Activated CD4-positive, alpha-beta T cell treated with anti-CD3 and anti-CD28 coated beads, Interleukin-2, amount 10 ng/mL, durations not matched to agents 7 days and 5 days (primary cell): ENCODE measurements around the gene DIAPH2. TPM values are rescaled to one million over a fixed set of nuclear protein-coding genes. Genes with fewer than 3 reads are reported as not detected.
A peak's percentile ranks its signal among the peaks of the same experiment; 100 is the strongest.

Source experiments
- CTCF ChIA-PET: fragments of 350-600 bp; sonication (Branson Sonifier 250); formaldehyde crosslinking; loops from one replicate; lab custom pipeline; 2021; ENCODE audit warnings: antibody characterized with exemption; lab: Charles Lee
- POLR2A ChIA-PET: fragments of 350-600 bp; sonication (Branson Sonifier 250); formaldehyde crosslinking; loops from one replicate; lab custom pipeline; 2021; ENCODE audit warnings: antibody characterized with exemption; lab: Charles Lee
- DNase-seq: peaks from one replicate; pipeline ENCODE4 v3.0.0-alpha.2; 2020
- H3K27ac Mint-ChIP-seq: one replicate; pipeline ENCODE4 v1.8.0; 2021; ENCODE audit warnings: mild to moderate bottlenecking, moderate library complexity, mixed read lengths
- H3K27me3 Mint-ChIP-seq: one replicate; pipeline ENCODE4 v1.8.0; 2021; ENCODE audit warnings: mixed read lengths
- H3K36me3 Mint-ChIP-seq: one replicate; pipeline ENCODE4 v1.8.0; 2021; ENCODE audit warnings: low read depth, mixed read lengths
- H3K4me1 Mint-ChIP-seq: one replicate; pipeline ENCODE4 v1.8.0; 2021; ENCODE audit warnings: mixed read lengths
- H3K4me3 Mint-ChIP-seq: one replicate; pipeline ENCODE4 v1.8.0; 2021; ENCODE audit warnings: mild to moderate bottlenecking, moderate library complexity, mixed read lengths
- H3K9me3 Mint-ChIP-seq: one replicate; pipeline ENCODE4 v1.8.0; 2021; ENCODE audit warnings: mixed read lengths
- total RNA-seq, 2 experiments: library from RNA; stranded (reverse); gene quantifications; one replicate each; pipeline ENCODE4 v1.2.3, GENCODE V29; 2021

DIAPH2 gene
- total RNA-seq, 2 experiments from 2014 or later = 15.4 to 18.3 TPM

DNA sequence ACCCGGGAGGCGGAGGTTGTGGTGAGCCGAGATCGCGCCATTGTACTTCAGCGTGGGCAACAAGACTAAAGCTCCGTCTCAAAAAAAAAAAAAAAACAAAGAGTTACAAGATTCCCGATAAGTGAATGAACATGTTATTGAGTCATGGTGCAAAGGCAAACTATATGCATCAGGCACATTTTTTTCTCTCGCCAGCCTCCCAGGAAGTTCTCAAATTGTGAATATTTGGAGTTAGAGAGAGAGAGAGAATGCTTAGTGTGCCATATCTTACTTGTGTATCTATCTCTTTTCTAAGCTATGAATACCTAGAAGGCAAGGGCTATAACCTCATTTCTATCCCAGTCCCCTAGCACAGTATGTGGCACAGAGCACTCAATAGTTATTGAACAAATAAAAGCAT lies 599.9 kb downstream of the DIAPH2 start:
- CTCF ChIA-PET = no interaction called here
- H3K27me3 Mint-ChIP-seq = no peaks in the 10 kb centered on the region
- no peaks in the 10 kb centered on the region for H3K9me3 Mint-ChIP-seq
- H3K4me3 Mint-ChIP-seq = no peak overlapping the region
- H3K27ac Mint-ChIP-seq = no peak overlapping the region
- H3K4me1 Mint-ChIP-seq = no peaks in the 10 kb centered on the region
- POLR2A ChIA-PET = no interaction called here
- H3K36me3 Mint-ChIP-seq = no peaks in the 10 kb centered on the region
- no peak for DNase-seq

DNA sequence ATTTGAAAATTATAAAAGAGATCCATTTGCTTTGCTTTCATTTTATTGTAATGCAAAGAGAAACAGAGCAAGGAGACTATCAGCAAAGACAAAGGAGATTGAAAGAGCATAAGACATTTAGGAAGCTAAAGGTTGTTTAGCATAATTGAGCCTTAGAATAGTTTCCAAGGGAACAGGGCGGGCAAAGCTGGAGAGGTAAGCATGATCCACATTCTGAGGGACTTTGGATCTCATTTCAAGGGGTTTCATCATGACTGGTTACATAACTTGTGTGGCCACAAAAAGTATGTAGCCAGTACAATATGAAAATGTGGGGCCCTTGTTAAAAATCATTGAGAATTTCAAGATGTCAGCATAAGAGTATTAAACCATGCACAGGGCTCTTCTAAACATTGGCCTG lies 605.6 kb downstream of the DIAPH2 start:
- Mint-ChIP-seq H3K27me3 (no peaks in the 10 kb centered on the region), H3K4me3 (no peak overlapping the region), H3K36me3 (no peaks in the 10 kb centered on the region), H3K27ac (no peak overlapping the region), H3K4me1 (no peaks in the 10 kb centered on the region), H3K9me3 (no peaks in the 10 kb centered on the region)
- ChIA-PET CTCF (interaction anchor here (1.1 kb wide), 1 partner anchor 10 kb away, joined by 3 read pairs; no protein-coding TSS in a partner anchor), POLR2A (no interaction called here)
- no peak for DNase-seq

DNA sequence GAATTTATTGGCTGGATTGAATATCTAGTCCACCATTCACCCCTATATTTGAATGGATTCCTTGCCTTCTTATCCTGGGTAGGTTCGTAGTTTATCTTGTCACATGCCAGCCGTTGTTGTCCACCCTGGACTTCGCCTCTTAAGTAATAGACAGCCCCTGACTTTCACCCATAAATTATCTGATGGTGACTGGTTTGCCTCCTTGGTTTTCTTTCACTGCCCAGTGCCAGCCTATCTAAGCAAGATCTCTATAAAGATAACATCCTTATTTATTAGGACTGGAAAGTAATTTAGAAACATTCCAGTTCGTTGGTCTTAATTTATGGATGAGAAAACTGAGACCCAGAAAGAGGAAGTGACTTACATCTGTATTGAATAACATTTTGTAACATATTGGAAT lies 609.4 kb downstream of the DIAPH2 start:
- no peak for DNase-seq
- H3K4me3 Mint-ChIP-seq = no peak overlapping the region
- CTCF ChIA-PET = no interaction called here
- no peak overlapping the region for H3K27ac Mint-ChIP-seq
- no peaks in the 10 kb centered on the region for H3K9me3 Mint-ChIP-seq
- no peaks in the 10 kb centered on the region for H3K4me1 Mint-ChIP-seq
- H3K27me3 Mint-ChIP-seq = no peaks in the 10 kb centered on the region
- H3K36me3 Mint-ChIP-seq = no peaks in the 10 kb centered on the region
- POLR2A ChIA-PET = no interaction called here

DNA sequence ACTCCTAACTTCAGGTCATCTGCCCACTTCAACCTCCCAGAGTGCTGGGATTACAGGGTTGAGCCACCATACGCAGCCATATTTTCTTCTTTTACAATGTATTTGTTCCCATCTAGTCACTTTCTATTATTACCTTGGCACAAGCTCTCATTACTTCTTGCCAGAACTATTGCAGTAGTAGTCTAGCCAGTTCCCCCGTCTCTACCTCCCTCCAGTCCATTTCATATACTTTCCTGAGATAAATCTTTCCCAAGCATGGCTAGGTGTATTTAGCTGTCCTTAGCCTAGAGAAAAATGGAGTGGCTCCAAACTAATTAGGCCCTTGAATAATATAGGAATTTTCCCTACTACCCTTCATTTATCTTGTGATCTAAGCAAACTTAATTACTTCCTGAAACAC lies 611.3 kb downstream of the DIAPH2 start:
- no peaks in the 10 kb centered on the region for H3K4me1 Mint-ChIP-seq
- no peaks in the 10 kb centered on the region for H3K27me3 Mint-ChIP-seq
- H3K9me3 Mint-ChIP-seq = no peaks in the 10 kb centered on the region
- ChIA-PET POLR2A (no interaction called here), CTCF (no interaction called here)
- no peak for DNase-seq
- no peaks in the 10 kb centered on the region for H3K36me3 Mint-ChIP-seq
- H3K4me3 Mint-ChIP-seq = no peak overlapping the region
- no peak overlapping the region for H3K27ac Mint-ChIP-seq

DNA sequence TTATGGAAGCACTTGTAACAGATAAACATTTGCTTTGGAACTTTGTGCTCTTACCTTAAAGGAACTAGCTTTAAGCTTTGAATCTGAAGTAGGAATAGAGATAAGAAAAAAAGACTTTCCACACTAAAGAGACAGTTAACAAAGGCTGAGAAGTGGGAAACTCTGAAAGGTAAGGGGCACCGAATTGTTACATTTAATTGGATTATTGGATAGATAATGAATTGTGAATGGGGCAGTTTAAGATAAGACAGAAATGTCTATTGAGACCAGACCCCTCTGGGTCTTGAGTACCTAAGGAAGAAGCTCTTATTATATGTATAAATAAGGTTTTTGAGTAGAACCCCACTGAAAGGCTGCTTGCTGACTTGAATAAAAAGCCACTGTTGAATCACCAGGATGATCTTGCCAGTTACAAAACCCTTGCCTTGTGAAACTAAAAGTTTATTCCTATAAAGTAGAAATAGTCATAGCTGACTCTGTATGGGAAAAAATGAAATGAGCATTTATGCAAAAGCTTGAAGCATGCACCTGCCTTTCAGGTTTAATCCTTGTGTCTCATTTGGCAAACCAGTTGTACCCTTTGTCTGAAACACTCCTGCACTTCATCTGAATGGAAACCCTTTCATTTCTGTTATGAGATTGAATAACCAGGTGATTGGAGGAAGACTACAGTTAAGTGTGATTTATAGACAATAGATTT lies 622.3 kb downstream of the DIAPH2 start:
- Mint-ChIP-seq H3K27ac (no peak overlapping the region), H3K9me3 (no peaks in the 10 kb centered on the region), H3K4me1 (no peaks in the 10 kb centered on the region), H3K4me3 (no peak overlapping the region), H3K27me3 (no peaks in the 10 kb centered on the region), H3K36me3 (no peaks in the 10 kb centered on the region)
- no peak for DNase-seq
- ChIA-PET CTCF (interaction anchor here (1.1 kb wide), 1 partner anchor 31 kb away, joined by 3 read pairs; no protein-coding TSS in a partner anchor), POLR2A (no interaction called here)

DNA sequence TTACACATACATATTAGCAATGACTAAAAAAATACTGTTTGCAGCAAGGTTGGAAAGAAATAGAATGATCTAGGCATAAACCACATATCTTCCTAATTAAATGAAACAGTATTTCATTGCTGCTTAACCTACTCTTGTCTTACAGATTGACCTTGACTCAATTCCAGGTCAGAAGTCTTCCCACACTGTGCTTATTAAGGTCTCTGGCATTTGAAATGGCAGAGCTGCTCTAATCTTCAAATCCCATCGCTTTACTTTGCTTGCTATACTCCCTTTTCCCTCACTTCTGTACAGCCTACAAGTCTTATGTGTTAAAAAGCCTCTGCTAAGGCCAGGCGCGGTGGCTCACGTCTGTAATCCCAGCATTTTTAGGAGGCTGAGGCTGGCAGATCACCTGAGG lies 623.5 kb downstream of the DIAPH2 start:
- Mint-ChIP-seq H3K36me3 (no peaks in the 10 kb centered on the region), H3K4me3 (no peak overlapping the region), H3K9me3 (no peaks in the 10 kb centered on the region), H3K27ac (peak overlapping the region; percentile 2), H3K27me3 (no peaks in the 10 kb centered on the region), H3K4me1 (no peaks in the 10 kb centered on the region)
- DNase-seq = no peak
- ChIA-PET CTCF (interaction anchor here (1.0 kb wide), 1 partner anchor 10 kb away, joined by 4 read pairs; no protein-coding TSS in a partner anchor), POLR2A (no interaction called here)

DNA sequence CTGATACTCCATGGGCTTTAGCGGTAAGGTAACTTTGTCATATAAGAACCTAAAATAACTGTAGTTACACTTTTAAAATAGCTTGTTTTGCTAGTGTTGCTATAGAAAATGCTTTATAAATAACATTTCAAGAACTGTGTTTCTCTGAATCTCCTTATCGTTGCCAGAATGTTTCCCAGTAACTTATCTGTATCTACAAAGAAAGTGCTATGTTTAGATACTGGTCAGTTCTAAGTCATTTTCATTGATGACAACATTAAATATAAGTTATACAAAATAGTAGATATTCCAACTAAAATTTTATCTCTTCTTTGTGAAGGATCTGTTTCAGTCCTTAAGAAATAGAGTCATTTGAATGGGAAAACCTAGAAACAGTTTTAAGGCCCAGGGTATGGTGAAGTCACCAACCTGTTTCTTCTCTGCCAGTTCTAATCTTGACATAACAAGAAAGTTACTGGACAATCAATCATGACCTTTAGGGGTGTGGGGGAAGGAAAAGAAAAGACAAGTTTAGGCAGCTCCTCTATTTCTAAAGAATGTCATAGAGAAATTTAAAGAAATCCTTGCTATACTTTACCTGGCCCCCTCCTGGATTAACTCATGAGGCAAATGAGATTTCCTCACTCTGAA lies 625.0 kb downstream of the DIAPH2 start:
- Mint-ChIP-seq H3K9me3 (no peaks in the 10 kb centered on the region), H3K4me3 (no peak overlapping the region), H3K36me3 (no peaks in the 10 kb centered on the region), H3K27me3 (no peaks in the 10 kb centered on the region), H3K27ac (no peak overlapping the region), H3K4me1 (no peaks in the 10 kb centered on the region)
- ChIA-PET CTCF (no interaction called here), POLR2A (interaction anchor here (0.5 kb wide), 1 partner anchor 11 kb away, joined by 3 read pairs; no protein-coding TSS in a partner anchor)
- no peak for DNase-seq

DNA sequence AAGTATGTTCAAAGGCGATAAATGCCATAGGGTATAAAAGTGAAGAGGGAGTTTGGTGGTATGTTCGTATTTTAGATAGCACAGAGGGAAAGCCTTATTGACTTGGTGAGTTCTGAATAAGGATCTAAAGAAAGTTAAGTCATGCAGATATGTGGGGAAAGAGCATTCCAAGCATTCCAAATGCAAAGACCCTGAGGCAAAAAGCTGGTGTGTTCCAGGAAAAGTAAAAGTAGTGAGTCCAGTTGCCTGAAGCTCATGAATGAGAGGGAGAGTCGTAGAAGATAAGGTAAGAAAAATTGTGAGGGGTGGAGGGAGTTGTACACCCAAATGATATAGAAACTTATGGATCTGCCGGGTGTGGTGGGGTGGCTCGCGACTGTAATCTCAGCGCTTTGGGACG lies 625.7 kb downstream of the DIAPH2 start:
- Mint-ChIP-seq H3K27ac (no peak overlapping the region), H3K27me3 (no peaks in the 10 kb centered on the region), H3K9me3 (no peaks in the 10 kb centered on the region), H3K4me1 (no peaks in the 10 kb centered on the region), H3K4me3 (no peak overlapping the region), H3K36me3 (no peaks in the 10 kb centered on the region)
- no peak for DNase-seq
- POLR2A ChIA-PET = no interaction called here
- CTCF ChIA-PET = no interaction called here

DNA sequence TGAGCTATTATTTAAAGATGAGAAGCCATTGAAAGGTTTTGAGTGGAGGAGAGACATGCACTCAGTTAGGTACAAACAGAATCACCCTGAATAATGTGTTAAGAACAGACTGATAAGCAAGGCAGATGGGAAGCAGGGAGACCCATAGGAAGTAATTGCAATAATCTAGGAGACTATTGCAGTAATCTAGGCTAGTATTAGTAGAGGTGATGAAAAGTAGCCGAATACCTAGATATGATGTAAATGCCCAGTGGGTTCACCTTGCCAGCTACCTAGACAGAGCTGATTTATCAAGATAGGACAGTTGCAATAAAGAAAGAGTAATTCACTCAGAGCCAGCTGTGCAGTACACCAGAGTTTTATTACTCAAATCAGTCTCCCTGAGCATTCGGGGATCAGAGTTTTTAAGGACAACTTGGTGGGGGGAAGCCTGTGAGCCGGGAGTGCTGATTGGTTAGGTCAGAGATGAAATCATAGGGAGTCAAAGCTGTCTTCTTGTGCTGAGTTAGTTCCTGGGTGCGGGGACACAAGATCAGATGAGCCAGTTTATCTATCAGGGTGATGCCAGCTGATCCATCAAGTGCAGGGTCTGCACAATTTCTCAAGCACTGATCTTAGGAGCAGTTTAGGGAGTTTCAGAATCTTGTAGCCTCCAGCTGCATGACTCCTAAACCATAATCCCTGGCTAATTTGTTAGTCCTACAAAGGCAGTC lies 626.6 kb downstream of the DIAPH2 start:
- POLR2A ChIA-PET = no interaction called here
- H3K4me1 Mint-ChIP-seq = no peaks in the 10 kb centered on the region
- no peaks in the 10 kb centered on the region for H3K9me3 Mint-ChIP-seq
- H3K27me3 Mint-ChIP-seq = no peaks in the 10 kb centered on the region
- CTCF ChIA-PET = interaction anchor here (0.7 kb wide), 1 partner anchor 46 kb away, joined by 3 read pairs; no protein-coding TSS in a partner anchor
- no peaks in the 10 kb centered on the region for H3K36me3 Mint-ChIP-seq
- no peak overlapping the region for H3K27ac Mint-ChIP-seq
- no peak overlapping the region for H3K4me3 Mint-ChIP-seq
- no peak for DNase-seq

DNA sequence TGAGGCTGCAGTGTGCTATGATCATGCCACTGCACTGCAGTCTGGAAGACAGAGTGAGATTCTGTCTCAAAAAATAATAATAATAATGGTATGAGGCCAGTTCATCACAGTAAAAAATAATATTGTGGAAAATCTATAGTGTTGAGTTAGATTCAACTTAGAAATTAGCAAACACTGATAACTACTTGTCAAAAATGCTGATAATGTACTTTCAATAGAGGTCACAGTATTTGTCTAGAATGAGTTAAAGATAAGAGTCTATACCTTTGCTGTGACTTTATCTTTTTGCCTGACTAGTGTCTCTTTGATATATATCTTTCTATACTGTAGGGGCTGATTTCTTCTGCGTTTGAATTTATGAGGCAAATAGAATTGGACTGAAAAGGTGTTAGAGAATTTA lies 629.7 kb downstream of the DIAPH2 start:
- ChIA-PET CTCF (no interaction called here), POLR2A (no interaction called here)
- Mint-ChIP-seq H3K27ac (no peak overlapping the region), H3K36me3 (no peaks in the 10 kb centered on the region), H3K4me1 (no peaks in the 10 kb centered on the region), H3K4me3 (no peak overlapping the region), H3K9me3 (no peaks in the 10 kb centered on the region), H3K27me3 (no peaks in the 10 kb centered on the region)
- no peak for DNase-seq

DNA sequence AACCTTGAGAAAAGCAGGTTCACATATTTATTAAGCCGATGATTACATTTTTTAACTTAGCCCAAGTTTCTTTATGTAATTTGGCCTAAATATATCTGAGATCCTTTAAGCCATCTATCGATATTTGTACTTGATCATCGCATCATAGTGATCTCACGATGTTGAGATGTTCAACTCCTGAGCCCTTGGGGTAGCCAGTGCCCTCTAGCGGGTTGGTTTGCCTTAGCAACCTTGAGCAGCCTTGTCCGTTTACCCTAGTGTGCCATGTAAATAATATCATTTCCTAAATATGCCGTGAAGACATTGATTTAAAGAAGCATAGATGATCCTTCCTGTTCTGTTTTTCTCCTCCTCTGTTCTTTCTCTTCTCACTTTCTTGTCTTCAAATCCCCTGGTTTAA lies 631.3 kb downstream of the DIAPH2 start:
- Mint-ChIP-seq H3K9me3 (no peaks in the 10 kb centered on the region), H3K4me3 (no peak overlapping the region), H3K36me3 (no peaks in the 10 kb centered on the region), H3K4me1 (no peaks in the 10 kb centered on the region), H3K27me3 (no peaks in the 10 kb centered on the region), H3K27ac (no peak overlapping the region)
- DNase-seq = no peak
- ChIA-PET POLR2A (no interaction called here), CTCF (no interaction called here)

DNA sequence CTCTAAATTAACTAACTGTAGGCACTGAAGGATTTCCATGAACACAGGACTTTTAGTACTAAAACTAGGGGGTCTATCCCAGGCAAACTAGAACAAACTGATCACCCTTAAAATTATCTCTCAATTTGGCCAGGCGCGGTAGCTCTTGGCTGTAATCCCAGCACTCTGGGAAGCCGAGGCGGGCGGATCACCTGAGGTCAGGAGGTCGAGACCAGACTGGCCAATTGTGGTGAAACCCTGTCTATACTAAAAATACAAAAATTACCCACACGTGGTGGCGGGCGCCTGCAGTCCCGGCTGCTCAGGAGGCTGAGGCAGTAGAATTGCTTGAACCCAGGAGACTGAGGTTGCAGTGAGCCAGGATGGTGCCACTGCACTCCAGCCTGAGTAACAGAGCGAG lies 635.7 kb downstream of the DIAPH2 start:
- Mint-ChIP-seq H3K27ac (no peak overlapping the region), H3K36me3 (no peaks in the 10 kb centered on the region), H3K4me3 (no peak overlapping the region), H3K9me3 (no peaks in the 10 kb centered on the region), H3K27me3 (no peaks in the 10 kb centered on the region), H3K4me1 (no peaks in the 10 kb centered on the region)
- POLR2A ChIA-PET = no interaction called here
- CTCF ChIA-PET = no interaction called here
- no peak for DNase-seq

DNA sequence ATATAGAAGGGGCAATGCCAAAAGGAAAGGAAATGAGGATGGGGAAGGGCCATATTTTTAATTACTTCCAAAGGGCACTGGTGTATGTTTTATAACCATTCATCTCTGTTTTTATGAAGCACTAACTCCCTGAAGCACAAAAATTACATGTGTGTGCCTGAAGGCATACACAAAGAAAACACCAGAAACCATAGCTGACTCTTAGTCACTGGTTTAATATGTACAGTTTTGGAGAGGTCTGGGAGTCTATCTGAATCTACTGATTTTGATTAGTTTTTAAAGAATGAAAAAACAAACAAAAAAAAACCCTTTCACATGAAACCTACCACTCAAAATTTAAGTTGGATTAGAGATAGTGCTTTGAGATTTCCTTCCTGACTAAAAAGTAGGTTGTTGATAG lies 637.8 kb downstream of the DIAPH2 start:
- CTCF ChIA-PET = no interaction called here
- H3K27me3 Mint-ChIP-seq = no peaks in the 10 kb centered on the region
- no peaks in the 10 kb centered on the region for H3K36me3 Mint-ChIP-seq
- no peak overlapping the region for H3K4me3 Mint-ChIP-seq
- POLR2A ChIA-PET = no interaction called here
- H3K27ac Mint-ChIP-seq = no peak overlapping the region
- no peak for DNase-seq
- no peaks in the 10 kb centered on the region for H3K9me3 Mint-ChIP-seq
- no peaks in the 10 kb centered on the region for H3K4me1 Mint-ChIP-seq
